Body of pancreas (tissue), 4 donors: ENCODE data around the gene TMEM178B.

ENCODE experiments used
- CTCF ChIP-seq, 7 experiments: fragments of 450-650 bp in 4 of 7; fragments of 200-600 bp in 3 of 7; sonication (generic) in 3 of 7; IDR thresholded peaks; one replicate each; pipeline ENCODE4 v1.5.1; 2016 to 2019; ENCODE audit warnings: antibody characterized with exemption in 7 of 7
- POLR2A ChIP-seq, 3 donors: fragments of 450-650 bp; IDR thresholded peaks; one replicate each; pipeline ENCODE4 v1.6.1; 2016; ENCODE audit warnings: antibody characterized with exemption in 3 of 3, mild to moderate bottlenecking in 2 of 3

- TF ChIP-seq CTCF (IDR thresholded peaks at IDR 0.05), result no peak
- no peak for TF ChIP-seq POLR2A (IDR thresholded peaks at IDR 0.05)
Observed at GRCh38 chr7:141355032-141355431, 281.2 kb downstream of the TMEM178B start.
